ENCODE results near the gene TMEM263.
A peak's percentile ranks its signal among the peaks of the same experiment; 100 is the strongest.

DNA sequence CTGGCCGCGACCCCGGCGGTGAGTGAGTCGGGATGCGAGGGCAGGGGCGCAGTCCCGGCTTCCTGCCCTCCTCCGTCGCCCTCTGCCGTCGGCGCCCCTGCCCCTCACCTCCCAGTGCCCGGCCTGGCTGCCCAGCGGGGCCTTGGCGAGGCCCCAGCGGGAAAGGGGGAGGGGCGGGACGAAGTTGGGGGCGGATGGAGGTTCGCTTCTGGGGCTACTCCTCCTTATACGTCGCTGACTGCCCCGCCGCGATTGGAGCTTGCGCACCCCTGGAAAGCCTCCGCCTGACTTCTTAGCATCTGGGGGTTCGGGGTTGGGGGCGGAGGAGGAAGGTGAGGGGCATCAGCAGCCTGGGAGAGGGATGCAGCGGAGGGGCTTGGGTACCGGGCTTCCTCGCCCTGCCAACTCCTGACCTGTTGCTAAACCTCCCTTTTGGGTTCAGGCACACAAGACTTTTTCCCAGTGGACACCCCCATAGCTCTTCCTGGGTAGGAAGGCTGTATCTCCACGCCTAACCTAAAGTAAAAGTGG lies 406 bp downstream of the TMEM263 start:
- TF ChIP-seq CTCF (IDR thresholded peaks at IDR 0.05) (peak in 3 of 4 experiments; percentile 26 to 43 (median 33)), POLR2AphosphoS5 (IDR thresholded peaks at IDR 0.05) (no peak), EP300 (IDR thresholded peaks at IDR 0.05) (no peak), POLR2A (IDR thresholded peaks at IDR 0.05) (no peak)

Data from gastroesophageal sphincter (tissue), 3 donors.